ENCODE results near the gene BNIPL. TPM values are rescaled to one million over a fixed set of nuclear protein-coding genes. Genes with fewer than 3 reads are reported as not detected.
A peak's percentile ranks its signal among the peaks of the same experiment; 100 is the strongest.

Gene BNIPL
- total and polyA plus RNA-seq, 2 of the 8 experiments (the other 6 are each of a cell fraction or from before 2014, with no cell fraction given): 2.4 to 3.3 TPM

GRCh38 chr1:151059109-151060006, 23.0 kb downstream of the BNIPL start, which contains the start of gene CDC42SE1 (continued):
- no peak for TF ChIP-seq CHD7 (IDR thresholded peaks at IDR 0.05; ENCODE audit: insufficient replicate concordance, low read length)
- peak; percentile 20 to 50; a peak in 3 of 4 replicates for TF ChIP-seq RAD21 (IDR thresholded peaks at IDR 0.05 in 1 of 2, conservative IDR thresholded peaks at IDR 0.05 in 1 of 2; ENCODE audit: low read depth in 2 of 2, low read length in 2 of 2)
- TF ChIP-seq SUZ12 (IDR thresholded peaks at IDR 0.05; ENCODE audit: low read length): no peak
- peak; percentile 56; the same call in 1 of the 2 replicates for TF ChIP-seq YY1 (IDR thresholded peaks at IDR 0.05; ENCODE audit: low read depth, low read length)
- no peak for TF ChIP-seq NRF1 (IDR thresholded peaks at IDR 0.05; ENCODE audit: low read depth, low read length)
- peak in 1 of 2 experiments; percentile 4; a peak in 1 of 3 replicates for TF ChIP-seq EP300 (IDR thresholded peaks at IDR 0.05; ENCODE audit: borderline replicate concordance in 1 of 2, low read depth in 2 of 2, low read length in 2 of 2)
- no peak for TF ChIP-seq SRF (IDR thresholded peaks at IDR 0.05; ENCODE audit: low read depth, low read length)
- TF ChIP-seq TEAD4 (IDR thresholded peaks at IDR 0.05; ENCODE audit: low read depth, low read length): peak; percentile 50; the same call in 1 of the 2 replicates
- peak; percentile 64 for TF ChIP-seq PHF8 (conservative IDR thresholded peaks at IDR 0.05; ENCODE audit: low read depth, low read length)

Data from H1 (cell line).